Esophagus muscularis mucosa (tissue), 3 donors: ENCODE results near the gene GSK3B.

Experiments
- CTCF ChIP-seq, 3 experiments: fragments of 200-600 bp in 2 of 3; fragments of 450-650 bp in 1 of 3; sonication (generic) in 2 of 3; IDR thresholded peaks; one replicate each; pipeline ENCODE4 v1.5.1; 2017 to 2019; ENCODE audit warnings: antibody characterized with exemption in 3 of 3, mild to moderate bottlenecking in 2 of 3, moderate library complexity in 1 of 3
- POLR2AphosphoS5 ChIP-seq, 2 donors: sonication (generic); formaldehyde crosslinking; IDR thresholded peaks; one replicate each; pipeline ENCODE4 v1.6.1; 2017; ENCODE audit warnings: antibody characterized with exemption in 2 of 2

- TF ChIP-seq CTCF (IDR thresholded peaks at IDR 0.05) (no peak), POLR2AphosphoS5 (IDR thresholded peaks at IDR 0.05) (no peak)
These were observed 103.4 kb downstream of the GSK3B start for GRCh38 chr3:119990888-119991287.
